Measurements from ENCODE around the gene TRNAU1AP.
"Not testable (repeated sequence)": the region's sequence is repeated elsewhere in the genome, so short reads cannot be mapped to it uniquely, and the experiment has no call there.

The TRNAU1AP gene

DNA sequence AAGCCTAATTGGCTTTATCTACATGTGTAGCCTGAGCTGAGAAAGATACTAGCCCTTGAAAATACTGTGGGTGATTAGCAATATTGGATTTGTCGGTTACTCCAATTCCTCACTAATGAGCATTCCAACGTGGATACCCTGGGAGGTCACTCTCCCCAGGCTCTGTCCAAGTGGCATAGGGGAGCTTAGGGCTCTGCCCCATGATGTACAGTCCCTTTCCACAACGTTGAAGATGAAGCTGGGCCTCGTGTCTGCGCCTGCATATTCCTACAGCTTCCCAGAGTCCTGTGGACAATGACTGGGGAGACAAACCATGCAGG, 44.5 kb upstream of the TRNAU1AP start:
- no peak for DNase-seq (ENCODE audit: low read depth)

DNA sequence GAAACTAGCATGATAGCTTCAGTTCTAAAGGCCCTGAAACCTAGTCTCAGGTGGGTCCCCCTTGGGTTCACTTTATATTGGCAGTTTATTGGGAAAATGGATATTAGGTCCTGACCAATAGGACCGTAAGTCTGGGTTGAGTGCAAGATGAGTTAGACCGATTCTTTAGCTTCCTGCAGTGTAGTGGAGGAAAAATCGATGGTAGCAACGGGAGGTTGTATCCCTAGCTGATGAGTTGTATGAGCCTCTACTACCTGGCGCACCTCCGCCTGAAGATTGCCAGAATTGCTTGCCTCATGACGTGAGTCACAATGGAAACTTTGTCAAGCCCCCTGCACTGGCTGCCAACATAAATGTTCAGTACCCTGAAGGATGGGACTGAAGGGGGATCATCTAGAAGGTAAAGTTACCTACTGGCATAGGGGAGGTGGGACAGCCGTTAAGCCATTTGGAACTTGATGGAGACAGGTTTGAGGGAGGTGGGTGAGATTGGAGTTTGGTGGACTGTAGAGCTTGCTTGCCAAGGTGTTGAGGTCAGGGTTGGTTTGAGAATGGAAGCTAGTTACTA, 43.1 kb upstream of the TRNAU1AP start:
- no peak for DNase-seq (ENCODE audit: low read depth)
- TF ChIP-seq, protein P1, sequence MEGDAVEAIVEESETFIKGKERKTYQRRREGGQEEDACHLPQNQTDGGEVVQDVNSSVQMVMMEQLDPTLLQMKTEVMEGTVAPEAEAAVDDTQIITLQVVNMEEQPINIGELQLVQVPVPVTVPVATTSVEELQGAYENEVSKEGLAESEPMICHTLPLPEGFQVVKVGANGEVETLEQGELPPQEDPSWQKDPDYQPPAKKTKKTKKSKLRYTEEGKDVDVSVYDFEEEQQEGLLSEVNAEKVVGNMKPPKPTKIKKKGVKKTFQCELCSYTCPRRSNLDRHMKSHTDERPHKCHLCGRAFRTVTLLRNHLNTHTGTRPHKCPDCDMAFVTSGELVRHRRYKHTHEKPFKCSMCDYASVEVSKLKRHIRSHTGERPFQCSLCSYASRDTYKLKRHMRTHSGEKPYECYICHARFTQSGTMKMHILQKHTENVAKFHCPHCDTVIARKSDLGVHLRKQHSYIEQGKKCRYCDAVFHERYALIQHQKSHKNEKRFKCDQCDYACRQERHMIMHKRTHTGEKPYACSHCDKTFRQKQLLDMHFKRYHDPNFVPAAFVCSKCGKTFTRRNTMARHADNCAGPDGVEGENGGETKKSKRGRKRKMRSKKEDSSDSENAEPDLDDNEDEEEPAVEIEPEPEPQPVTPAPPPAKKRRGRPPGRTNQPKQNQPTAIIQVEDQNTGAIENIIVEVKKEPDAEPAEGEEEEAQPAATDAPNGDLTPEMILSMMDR (conservative IDR thresholded peaks at IDR 0.05; ENCODE audit: low read length), result no peak
- peak overlapping the region; percentile 30 for H3K4me3 ChIP-seq (ENCODE audit: low read length)

More for the DNA sequence above, 44.5 kb upstream of the TRNAU1AP start:
- TF ChIP-seq, protein P1 (conservative IDR thresholded peaks at IDR 0.05; ENCODE audit: low read length), result no peak
- H3K4me3 ChIP-seq (ENCODE audit: low read length), result peak overlapping the region; percentile 95

DNA sequence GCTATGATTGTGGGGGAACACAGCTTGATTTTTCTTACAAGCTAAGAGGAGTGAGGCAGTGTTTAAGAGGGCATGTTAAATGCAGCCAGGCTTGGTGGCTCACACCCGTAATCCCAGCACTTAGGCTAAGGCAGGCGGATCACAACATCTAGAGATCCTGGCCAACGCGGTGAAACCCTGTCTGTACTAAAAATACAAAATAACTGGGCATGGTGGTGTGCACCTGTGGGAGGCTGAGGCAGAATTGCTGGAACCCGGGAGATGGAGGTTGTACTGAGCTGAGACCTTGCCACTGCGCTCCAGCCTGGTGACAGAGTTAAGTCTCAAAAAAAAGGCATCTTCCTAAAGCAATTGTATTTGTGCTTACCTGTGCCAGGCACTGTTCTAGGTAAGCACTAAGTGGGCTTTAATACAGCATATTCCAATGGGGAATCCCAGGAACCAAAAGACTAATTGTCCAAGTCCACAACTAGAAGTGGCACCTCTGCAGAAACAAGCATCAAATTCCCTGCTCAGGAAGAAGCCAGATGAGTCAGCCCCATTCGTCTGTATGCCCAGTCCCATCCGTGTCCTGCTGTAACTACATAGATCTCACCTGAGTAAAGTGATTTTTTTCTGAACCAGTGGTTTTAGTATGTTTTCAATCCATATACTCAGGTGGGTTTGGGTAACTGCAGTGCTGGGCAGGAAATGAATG, 42.5 kb upstream of the TRNAU1AP start:
- peak; percentile 51 for DNase-seq (ENCODE audit: low read depth)
- H3K4me3 ChIP-seq (ENCODE audit: low read length), result peak overlapping the region; percentile 30
- TF ChIP-seq, protein P1 (conservative IDR thresholded peaks at IDR 0.05; ENCODE audit: low read length), result no peak

DNA sequence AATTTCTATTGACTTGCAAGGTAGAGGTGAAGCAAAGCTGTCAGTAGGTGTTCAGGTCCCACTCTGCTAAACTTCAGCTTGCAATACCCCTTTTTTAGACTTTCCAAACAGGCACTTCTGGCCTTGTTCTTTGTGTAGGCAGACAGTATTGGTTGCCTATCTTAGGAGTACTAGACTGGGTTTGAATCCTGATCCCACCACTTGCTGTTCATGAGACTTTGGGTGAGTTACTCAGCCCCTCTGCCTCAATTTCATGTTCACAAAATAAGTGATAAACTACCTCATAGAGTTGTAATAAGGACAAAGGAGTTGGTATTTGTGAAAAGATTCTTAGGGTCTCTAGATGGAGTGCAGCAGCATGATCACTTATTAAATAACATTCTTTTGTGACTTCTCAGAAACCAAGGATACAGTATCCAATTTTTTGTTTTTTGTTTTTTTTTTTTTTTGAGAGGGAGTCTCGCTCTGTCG, 41.9 kb upstream of the TRNAU1AP start:
- peak; percentile 47 for DNase-seq (ENCODE audit: low read depth)
- TF ChIP-seq, protein P1 (conservative IDR thresholded peaks at IDR 0.05; ENCODE audit: low read length), result no peak
- H3K4me3 ChIP-seq (ENCODE audit: low read length), result no peak overlapping the region

DNA sequence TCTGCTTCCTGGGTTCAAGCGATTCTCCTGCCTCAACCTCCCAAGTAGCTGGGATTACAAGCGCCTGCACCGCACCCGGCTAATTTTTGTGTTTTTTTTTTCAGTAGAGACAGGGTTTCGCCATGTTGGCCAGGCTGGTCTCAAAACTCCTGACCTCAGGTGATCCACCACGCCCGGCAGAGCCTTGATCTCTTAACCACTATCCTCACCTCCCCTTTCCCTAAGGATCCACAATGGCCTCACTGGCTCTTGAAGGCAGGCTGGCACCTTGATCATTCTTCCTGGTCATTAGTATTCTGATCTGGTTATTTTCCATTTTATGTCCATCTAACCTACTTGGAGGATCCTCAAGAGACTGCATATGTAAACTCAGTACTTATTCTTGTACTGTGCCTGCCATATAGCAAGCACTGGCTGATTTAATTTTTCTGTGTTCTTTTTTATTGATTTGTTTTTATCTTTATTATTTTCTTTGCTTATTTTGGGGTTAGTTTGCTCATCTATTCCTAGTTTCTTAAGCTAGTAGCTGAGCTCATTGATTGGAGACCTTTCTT, 40.8 kb upstream of the TRNAU1AP start:
- DNase-seq (ENCODE audit: low read depth), result no peak
- TF ChIP-seq, protein P1 (conservative IDR thresholded peaks at IDR 0.05; ENCODE audit: low read length), result no peak
- no peak overlapping the region for H3K4me3 ChIP-seq (ENCODE audit: low read length)

DNA sequence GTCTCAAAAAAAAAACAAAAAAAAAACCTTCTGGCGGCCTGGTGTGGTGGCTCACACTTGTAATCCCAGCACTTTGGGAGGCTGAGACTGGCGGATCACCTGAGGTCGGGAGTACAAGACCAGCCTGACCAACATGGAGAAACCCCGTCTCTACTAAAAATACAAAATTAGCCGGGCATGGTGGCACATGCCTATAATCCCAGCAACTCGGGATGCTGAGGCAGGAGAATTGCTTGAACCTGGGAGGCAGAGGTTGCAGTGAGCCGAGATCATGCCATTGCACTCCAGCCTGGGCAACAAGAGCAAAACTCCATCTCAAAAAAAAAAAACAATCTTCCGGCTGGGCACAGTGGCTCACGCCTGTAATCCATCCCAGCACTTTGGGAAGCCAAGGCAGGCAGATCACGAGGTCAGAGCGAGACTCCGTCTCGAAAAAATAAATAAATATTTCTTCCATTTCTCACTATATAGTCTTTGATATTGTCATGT, 38.4 kb upstream of the TRNAU1AP start:
- not testable (repeated sequence) for H3K4me3 ChIP-seq (ENCODE audit: low read length); DNase-seq (ENCODE audit: low read depth)

DNA sequence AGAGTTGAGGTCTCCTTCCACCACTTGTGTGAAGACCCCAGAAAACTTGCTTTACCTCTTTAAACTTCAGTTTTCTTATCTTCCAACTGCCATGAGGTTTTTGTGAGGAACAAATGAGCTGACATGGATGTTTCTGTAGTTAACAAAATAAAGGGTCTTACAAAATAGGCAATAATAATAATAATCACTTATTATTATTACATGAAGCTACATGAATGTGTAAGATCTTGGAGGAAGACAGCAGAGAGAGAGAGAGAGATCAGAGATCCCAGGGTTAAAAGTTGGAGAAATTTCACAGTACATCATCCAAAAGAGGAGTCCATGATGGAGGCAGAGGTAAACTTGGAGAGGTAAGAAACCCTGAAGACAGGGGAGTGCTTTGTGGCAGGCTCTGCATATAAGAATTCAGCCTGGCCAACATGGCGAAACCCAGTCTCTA, 36.3 kb upstream of the TRNAU1AP start:
- DNase-seq (ENCODE audit: low read depth), result no peak
- TF ChIP-seq, protein P1 (conservative IDR thresholded peaks at IDR 0.05; ENCODE audit: low read length), result no peak
- no peak overlapping the region for H3K4me3 ChIP-seq (ENCODE audit: low read length)
